Kidney tubule cell (primary cell): Measurements from ENCODE around the gene EXOC1L.
"Not testable (repeated sequence)": the region's sequence is repeated elsewhere in the genome, so short reads cannot be mapped to it uniquely, and the experiment has no call there.

Source experiments
- DNase-seq: peaks from one replicate; pipeline ENCODE4 v3.0.0-alpha.2; 2018; ENCODE audit warnings: low spot score

Gene EXOC1L

DNA sequence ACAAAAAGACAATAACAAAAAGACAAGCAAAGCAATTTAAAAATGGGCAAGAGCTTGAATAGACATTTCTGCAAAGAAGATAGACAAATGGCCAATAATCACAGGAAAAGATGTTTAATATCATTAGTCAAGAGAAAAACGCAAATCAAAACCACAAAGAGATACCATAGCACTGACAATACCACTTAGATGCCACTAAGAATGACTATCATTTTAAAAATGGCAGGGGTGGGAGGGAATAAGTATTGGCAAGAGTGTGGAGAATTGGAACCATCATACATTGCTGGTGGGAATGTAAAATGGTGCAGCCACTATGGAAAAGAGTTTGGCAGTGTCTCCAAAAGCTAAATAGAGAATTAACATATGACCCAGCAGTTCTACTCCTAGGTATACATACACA lies 18.8 kb downstream of the EXOC1L start:
- no peak for DNase-seq

GRCh38 chr4:55838952-55839351 lies 19.4 kb downstream of the EXOC1L start:
- DNase-seq, result no peak

DNA sequence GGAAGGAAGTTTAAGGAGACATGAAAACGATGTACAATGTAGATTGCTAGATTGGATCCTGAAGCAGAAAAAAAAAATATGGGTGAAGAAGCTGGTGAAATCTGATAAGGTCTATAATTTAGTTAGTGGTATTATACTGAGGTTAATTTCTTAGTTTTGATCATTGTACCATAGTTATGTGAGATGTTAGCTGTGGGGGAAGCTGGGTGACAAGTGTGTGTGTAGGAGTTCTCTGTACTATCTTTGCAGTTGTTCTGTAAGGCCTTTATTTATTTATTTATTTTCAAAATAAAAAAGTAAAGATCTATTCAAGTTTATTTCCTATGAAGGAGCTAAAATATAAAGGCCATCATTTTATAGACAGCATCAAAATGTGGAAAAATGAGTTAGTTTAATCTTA lies 21.4 kb downstream of the EXOC1L start:
- DNase-seq, result no peak

DNA sequence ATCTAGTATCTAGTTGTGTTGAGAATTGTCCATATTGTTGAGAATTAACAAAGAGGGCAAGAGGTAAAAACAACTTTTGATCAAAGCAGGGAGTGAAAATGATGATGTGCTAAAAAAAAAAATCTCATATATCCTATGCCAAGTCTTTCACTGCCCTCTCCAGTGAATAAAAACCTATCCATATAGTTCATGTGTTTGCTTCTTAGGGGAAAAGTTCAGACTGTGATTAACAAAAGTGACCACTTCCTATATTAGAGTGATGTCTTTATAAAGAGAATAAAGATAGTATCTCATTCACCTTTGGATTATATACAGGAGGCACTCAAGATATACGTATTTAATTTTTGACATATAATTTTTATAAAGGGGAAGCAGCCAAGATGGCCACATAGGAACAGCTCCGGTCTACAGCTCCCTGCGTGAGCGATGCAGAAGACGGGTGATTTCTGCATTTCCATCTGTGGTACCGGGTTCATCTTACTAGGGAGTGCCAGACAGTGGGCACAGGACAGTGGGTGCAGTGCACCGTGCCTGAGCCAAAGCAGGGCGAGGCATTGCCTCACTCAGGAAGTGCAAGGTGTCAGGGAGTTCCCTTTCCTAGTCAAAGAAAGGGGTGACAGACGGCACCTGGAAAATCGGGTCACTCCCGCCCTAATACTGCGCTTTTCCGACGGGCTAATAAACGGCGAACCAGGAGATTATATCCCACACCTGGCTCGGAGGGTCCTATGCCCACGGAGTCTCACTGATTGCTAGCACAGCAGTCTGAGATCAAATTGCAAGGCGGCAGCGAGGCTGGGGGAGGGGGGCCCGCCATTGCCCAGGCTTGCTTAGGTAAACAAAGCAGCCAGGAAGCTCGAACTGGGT lies 22.0 kb downstream of the EXOC1L start:
- DNase-seq, result not testable (repeated sequence)

- DNase-seq, result not testable (repeated sequence)
These were observed 22.7 kb downstream of the EXOC1L start for GRCh38 chr4:55842312-55842711.

DNA sequence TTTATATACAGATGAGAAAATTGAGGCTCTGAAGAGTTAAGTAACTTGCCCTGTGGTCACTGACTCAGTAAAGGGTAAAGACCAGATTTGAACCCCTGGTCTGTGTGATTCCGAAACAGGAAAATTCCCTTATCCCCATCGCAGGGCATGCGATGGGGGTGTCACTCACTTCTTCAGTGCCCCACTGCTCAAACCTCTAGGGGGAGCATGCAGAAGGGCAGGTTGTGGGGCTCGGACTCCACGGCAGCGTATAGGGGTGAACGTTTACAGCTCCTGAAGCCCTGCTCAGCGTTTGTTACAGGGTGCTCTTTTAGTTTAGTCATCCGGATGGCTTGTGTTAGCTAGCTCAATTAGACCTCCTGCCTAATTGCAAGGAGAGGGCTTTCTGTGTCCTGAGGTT lies 30.1 kb downstream of the EXOC1L start:
- DNase-seq, result no peak

- DNase-seq, result no peak
These were observed 32.3 kb downstream of the EXOC1L start for GRCh38 chr4:55851885-55852284.

- DNase-seq, result peak; percentile 97
These were observed 34.0 kb downstream of the EXOC1L start, which contains the start of gene EXOC1 for GRCh38 chr4:55853484-55854046. TSS of gene EXOC1 (plus strand) at chr4:55853648. CDS start at chr4:55858324, 4,676 bp downstream.

DNA sequence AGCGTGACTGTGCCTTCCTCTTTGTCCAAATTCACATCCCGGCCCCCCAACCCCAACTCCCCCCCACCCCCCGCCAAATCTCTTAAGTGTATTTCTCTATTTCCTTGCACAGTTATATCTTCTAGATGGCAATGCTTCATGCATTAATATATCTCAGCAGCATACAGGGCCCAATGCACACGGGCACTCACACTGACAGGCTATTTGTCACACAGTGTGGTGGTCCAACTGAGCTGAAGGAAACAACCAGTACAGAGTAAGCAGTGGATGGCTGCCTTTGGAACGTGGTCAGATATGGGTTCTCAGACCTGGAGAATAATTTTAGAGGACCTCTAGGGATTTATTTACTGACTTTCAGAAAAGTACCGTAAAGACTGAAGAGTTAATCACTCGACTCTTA lies 34.5 kb downstream of the EXOC1L start:
- DNase-seq, result no peak

DNA sequence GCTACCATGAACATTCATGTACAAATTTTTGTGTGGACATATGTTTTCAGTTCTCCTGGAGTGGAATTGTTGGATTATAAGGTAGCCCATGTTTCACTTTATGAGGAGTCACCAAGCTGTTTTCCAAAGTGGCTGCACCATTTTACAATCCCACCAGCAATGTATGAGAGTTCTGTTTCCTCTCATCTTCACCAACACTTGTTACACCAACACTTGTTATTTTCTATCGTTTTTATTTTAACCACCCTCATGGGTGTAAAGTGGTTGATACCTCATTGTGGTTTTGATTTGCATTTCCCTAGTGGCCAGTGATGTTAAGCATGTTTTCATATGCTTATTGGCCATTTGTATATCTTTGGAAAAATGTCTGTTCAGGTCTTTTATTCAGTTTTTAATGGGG lies 38.0 kb downstream of the EXOC1L start:
- no peak for DNase-seq

GRCh38 chr4:55859711-55860110 lies 40.1 kb downstream of the EXOC1L start:
- DNase-seq, result no peak

DNA sequence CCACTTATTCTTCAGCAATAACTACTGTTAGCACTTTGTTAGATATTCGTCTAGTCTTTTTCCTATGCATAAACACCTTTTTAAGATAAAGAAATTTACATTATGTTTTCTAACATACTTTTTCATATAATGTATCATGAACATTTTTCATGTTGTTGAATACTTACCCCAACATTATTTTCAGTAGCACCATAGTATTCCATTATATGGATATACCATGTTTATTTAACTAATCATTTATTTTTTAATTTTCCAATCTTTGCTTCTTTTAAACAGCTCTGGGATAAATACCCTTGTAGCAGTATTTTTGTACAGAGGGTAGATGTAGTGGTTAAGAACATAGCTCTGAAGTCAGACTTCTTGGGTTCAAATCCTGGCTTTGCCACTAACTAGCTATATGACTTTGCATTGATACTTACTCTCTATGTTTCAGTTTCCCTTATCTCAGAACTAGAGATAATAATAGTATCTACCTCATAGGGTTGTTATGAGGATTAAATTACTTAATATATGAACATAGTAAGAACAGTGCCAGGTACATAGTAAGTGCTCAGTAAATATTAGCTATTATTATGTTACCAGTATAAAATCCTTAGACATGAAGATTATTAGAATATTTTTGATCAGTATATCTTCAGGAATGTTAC lies 45.1 kb downstream of the EXOC1L start:
- no peak for DNase-seq

GRCh38 chr4:55865228-55865806 lies 45.7 kb downstream of the EXOC1L start:
- DNase-seq, result peak; percentile 32

- DNase-seq, result peak; percentile 84
These were observed 46.8 kb downstream of the EXOC1L start for GRCh38 chr4:55866290-55866907.

DNA sequence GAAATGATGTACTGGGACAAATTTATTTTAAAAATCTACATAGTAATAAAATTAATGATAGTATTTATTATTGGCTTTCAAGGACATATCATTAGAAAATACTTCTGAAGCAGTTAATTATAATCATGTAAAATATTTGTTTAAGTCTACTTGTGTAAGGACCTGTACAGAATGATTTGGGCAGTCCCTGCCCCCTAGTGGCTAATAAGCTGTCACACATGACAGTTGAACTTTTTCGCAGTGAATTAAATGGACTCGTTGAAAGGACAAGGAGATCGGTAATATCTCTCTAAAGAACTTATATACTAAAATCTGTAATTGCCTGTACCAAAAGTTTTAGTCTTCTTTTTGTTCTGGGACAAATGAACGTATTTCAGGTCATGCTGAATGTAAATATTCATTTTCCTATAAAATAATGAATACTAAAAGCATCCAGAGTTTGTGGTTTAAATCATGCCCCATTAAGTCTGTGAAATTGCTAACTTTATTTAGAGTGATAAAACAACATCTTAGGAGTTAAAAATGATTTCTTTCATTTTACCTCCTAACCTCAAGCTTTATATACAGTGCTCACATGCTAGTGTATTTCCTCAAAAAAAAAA lies 47.5 kb downstream of the EXOC1L start:
- DNase-seq, result peak; percentile 68

DNA sequence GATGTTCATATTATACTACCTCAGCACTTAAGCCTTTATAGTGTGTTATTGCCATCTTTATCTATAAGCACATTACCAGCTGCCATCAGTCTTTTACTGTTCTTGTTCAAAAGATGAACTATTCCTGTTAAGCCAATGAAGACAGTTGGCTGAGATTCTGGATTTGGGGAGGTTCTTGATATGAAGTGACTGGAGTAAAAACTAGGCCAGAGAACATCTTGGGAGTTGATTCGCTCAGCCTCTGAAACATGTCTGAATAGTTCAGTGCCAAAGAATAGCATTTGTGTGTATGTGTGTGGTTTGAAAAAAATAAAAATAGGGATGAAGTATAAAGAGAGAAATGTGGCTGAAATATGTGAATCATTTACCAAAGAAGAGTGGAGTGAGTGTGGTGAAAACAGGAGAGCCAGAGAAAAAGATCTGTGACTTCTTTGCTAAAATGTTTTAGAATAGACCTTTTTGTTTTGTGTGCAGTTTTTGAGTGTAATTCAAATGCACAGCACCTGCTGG lies 49.0 kb downstream of the EXOC1L start:
- DNase-seq, result peak; percentile 16

- no peak for DNase-seq
These were observed 51.8 kb downstream of the EXOC1L start for GRCh38 chr4:55871299-55871800.

- no peak for DNase-seq
These were observed 55.2 kb downstream of the EXOC1L start for GRCh38 chr4:55874831-55875230.

GRCh38 chr4:55876387-55876786 lies 56.8 kb downstream of the EXOC1L start:
- no peak for DNase-seq

DNA sequence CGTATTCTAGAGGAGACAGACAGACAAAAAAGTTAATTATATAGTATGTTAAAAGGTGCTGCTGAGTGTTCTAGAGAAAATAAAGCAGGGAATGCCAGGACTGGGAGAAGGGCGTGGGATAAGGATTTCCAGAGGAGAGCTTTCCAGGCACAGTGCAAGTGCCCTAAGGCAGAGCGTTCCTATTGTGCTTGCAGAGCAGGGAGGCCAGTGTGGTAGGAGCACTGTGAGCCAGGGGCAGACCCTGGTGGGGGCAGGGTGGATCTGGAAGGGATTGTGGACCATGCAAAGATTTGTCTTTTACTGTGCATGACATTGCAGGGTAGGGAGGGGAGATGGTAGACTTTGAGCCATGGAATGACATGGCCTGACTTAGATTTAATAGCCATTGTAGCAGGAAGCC lies 59.6 kb downstream of the EXOC1L start:
- no peak for DNase-seq

GRCh38 chr4:55880652-55881280 lies 61.2 kb downstream of the EXOC1L start:
- no peak for DNase-seq
